Activated T-cell treated with anti-CD3 and anti-CD28 coated beads for 24 hours (primary cell): ENCODE measurements around the gene PCDHB13.
"Not testable (repeated sequence)": the region's sequence is repeated elsewhere in the genome, so short reads cannot be mapped to it uniquely, and the experiment has no call there.

ENCODE experiments used
- DNase-seq: peaks from one replicate; pipeline ENCODE4 v3.0.0-alpha.2; 2020; ENCODE audit warnings: low read depth

PCDHB13 gene

GRCh38 chr5:141213656-141214339 is at the start of gene PCDHB13:
Gene PCDHB13 (plus strand): TSS chr5:141213919. CDS start chr5:141214124, 205 bp downstream.
- not testable (repeated sequence) for DNase-seq

GRCh38 chr5:141172381-141173204 is 41.1 kb upstream of the PCDHB13 start, which contains the start of gene PCDHB7:
Gene PCDHB7 (plus strand): TSS chr5:141172644. CDS start chr5:141172836, 192 bp downstream.
- no peak for DNase-seq

- not testable (repeated sequence) for DNase-seq
Measured at GRCh38 chr5:141174291-141175104, 39.2 kb upstream of the PCDHB13 start.

GRCh38 chr5:141175933-141176332 is 37.8 kb upstream of the PCDHB13 start:
- no peak for DNase-seq

- not testable (repeated sequence) for DNase-seq
Measured at GRCh38 chr5:141177577-141178191, 36.0 kb upstream of the PCDHB13 start, which contains the start of gene PCDHB8. Gene PCDHB8 (plus strand): TSS chr5:141177790. CDS start chr5:141178035, 245 bp downstream.

- not testable (repeated sequence) for DNase-seq
Measured at GRCh38 chr5:141179371-141179770, 34.3 kb upstream of the PCDHB13 start.

- not testable (repeated sequence) for DNase-seq
Measured at GRCh38 chr5:141179876-141180275, 33.8 kb upstream of the PCDHB13 start.

- DNase-seq = no peak
Measured at GRCh38 chr5:141180313-141180712, 33.4 kb upstream of the PCDHB13 start.

GRCh38 chr5:141182248-141182647 is 31.5 kb upstream of the PCDHB13 start, which contains the start of gene PCDHB16:
Gene PCDHB16 (plus strand): TSS chr5:141182387. CDS start chr5:141182560, 173 bp downstream.
- DNase-seq = no peak

GRCh38 chr5:141184117-141184855 is 29.4 kb upstream of the PCDHB13 start:
- not testable (repeated sequence) for DNase-seq

- no peak for DNase-seq
Measured at GRCh38 chr5:141186897-141187512, 26.7 kb upstream of the PCDHB13 start, which contains the start of gene PCDHB9. Gene PCDHB9 (plus strand): TSS chr5:141187161. CDS start chr5:141187319, 158 bp downstream.

- DNase-seq = not testable (repeated sequence)
Measured at GRCh38 chr5:141188682-141189081, 25.0 kb upstream of the PCDHB13 start.

- DNase-seq = not testable (repeated sequence)
Measured at GRCh38 chr5:141189131-141189530, 24.6 kb upstream of the PCDHB13 start.

GRCh38 chr5:141192110-141192725 is 21.5 kb upstream of the PCDHB13 start, which contains the start of gene PCDHB10:
Gene PCDHB10 (plus strand): TSS chr5:141192353. CDS start chr5:141192553, 200 bp downstream.
- no peak for DNase-seq

- DNase-seq = not testable (repeated sequence)
Measured at GRCh38 chr5:141194332-141194731, 19.4 kb upstream of the PCDHB13 start.

- no peak for DNase-seq
Measured at GRCh38 chr5:141196363-141196762, 17.4 kb upstream of the PCDHB13 start.

GRCh38 chr5:141199359-141200235 is 14.1 kb upstream of the PCDHB13 start, which contains the start of gene PCDHB11:
Gene PCDHB11 (plus strand): TSS chr5:141199627. CDS start chr5:141199775, 148 bp downstream.
- no peak for DNase-seq

GRCh38 chr5:141201126-141201525 is 12.6 kb upstream of the PCDHB13 start:
- not testable (repeated sequence) for DNase-seq
